ENCODE results near the gene AGAP1.

The AGAP1 gene

GRCh38 chr2:235710933-235711332 is 217.1 kb downstream of the AGAP1 start:
- DNase-seq (ENCODE audit: low read depth, low spot score): no peak

- no peak for DNase-seq (ENCODE audit: low read depth, low spot score)
These were observed 217.7 kb downstream of the AGAP1 start for GRCh38 chr2:235711527-235711926.

- DNase-seq (ENCODE audit: low read depth, low spot score): no peak
These were observed 218.3 kb downstream of the AGAP1 start for GRCh38 chr2:235712176-235712575.

GRCh38 chr2:235713189-235713588 is 219.3 kb downstream of the AGAP1 start:
- DNase-seq (ENCODE audit: low read depth, low spot score): no peak

- no peak for DNase-seq (ENCODE audit: low read depth, low spot score)
These were observed 221.8 kb downstream of the AGAP1 start for GRCh38 chr2:235715601-235716000.

GRCh38 chr2:235716875-235717496 is 223.1 kb downstream of the AGAP1 start:
- DNase-seq (ENCODE audit: low read depth, low spot score): no peak

GRCh38 chr2:235719146-235719942 is 225.5 kb downstream of the AGAP1 start:
- DNase-seq (ENCODE audit: low read depth, low spot score): no peak

GRCh38 chr2:235721625-235722024 is 227.8 kb downstream of the AGAP1 start:
- no peak for DNase-seq (ENCODE audit: low read depth, low spot score)

- no peak for DNase-seq (ENCODE audit: low read depth, low spot score)
These were observed 229.0 kb downstream of the AGAP1 start for GRCh38 chr2:235722869-235723268.

- no peak for DNase-seq (ENCODE audit: low read depth, low spot score)
These were observed 229.5 kb downstream of the AGAP1 start for GRCh38 chr2:235723371-235723770.

- DNase-seq (ENCODE audit: low read depth, low spot score): no peak
These were observed 230.1 kb downstream of the AGAP1 start for GRCh38 chr2:235723811-235724465.

- DNase-seq (ENCODE audit: low read depth, low spot score): no peak
These were observed 231.2 kb downstream of the AGAP1 start for GRCh38 chr2:235725016-235725489.

- no peak for DNase-seq (ENCODE audit: low read depth, low spot score)
These were observed 232.0 kb downstream of the AGAP1 start for GRCh38 chr2:235725841-235726240.

GRCh38 chr2:235726554-235726953 is 232.7 kb downstream of the AGAP1 start:
- no peak for DNase-seq (ENCODE audit: low read depth, low spot score)

GRCh38 chr2:235727174-235727573 is 233.3 kb downstream of the AGAP1 start:
- no peak for DNase-seq (ENCODE audit: low read depth, low spot score)

GRCh38 chr2:235727891-235728799 is 234.3 kb downstream of the AGAP1 start:
- no peak for DNase-seq (ENCODE audit: low read depth, low spot score)

- DNase-seq (ENCODE audit: low read depth, low spot score): no peak
These were observed 235.1 kb downstream of the AGAP1 start for GRCh38 chr2:235728800-235729556.

GRCh38 chr2:235729557-235729947 is 235.7 kb downstream of the AGAP1 start:
- no peak for DNase-seq (ENCODE audit: low read depth, low spot score)

GRCh38 chr2:235730115-235730514 is 236.3 kb downstream of the AGAP1 start:
- no peak for DNase-seq (ENCODE audit: low read depth, low spot score)

- no peak for DNase-seq (ENCODE audit: low read depth, low spot score)
These were observed 239.9 kb downstream of the AGAP1 start for GRCh38 chr2:235733761-235734160.

GRCh38 chr2:235734168-235734567 is 240.3 kb downstream of the AGAP1 start:
- DNase-seq (ENCODE audit: low read depth, low spot score): no peak
